GM18517 (cell line): ENCODE measurements around the gene PRRX2.
"Not testable (repeated sequence)": the region's sequence is repeated elsewhere in the genome, so short reads cannot be mapped to it uniquely, and the experiment has no call there.

ENCODE experiments used
- ATAC-seq: cut with Tn5 transposase; IDR thresholded peaks from one replicate; pipeline ENCODE4 v1.9.1; 2021; ENCODE audit warnings: mild to moderate bottlenecking, moderate library complexity; ENCODE audit not compliant: unreplicated experiment

The PRRX2 gene

GRCh38 chr9:129755151-129755550, 89.7 kb downstream of the PRRX2 start:
- ATAC-seq = no peak

DNA sequence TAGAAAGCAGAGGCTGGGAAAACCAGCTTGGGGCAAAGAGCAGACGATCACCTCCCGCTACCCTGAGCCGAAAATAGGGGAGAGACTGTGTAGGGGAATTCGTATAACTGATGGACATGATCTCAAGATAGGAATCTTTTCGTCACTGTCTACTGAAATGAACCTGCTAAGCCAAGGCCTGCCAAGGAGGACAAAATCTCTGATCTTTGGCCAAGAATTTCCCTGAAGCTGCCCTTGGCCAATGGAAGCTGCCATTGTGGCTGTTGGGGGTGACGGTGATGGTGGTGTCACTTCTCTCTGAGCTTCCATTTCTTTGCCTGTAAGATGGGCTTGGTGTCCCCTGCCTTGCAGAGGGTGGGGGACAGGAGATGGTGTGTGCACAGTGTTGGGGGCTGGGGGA, 90.7 kb downstream of the PRRX2 start:
- no peak for ATAC-seq

GRCh38 chr9:129757045-129757444, 91.6 kb downstream of the PRRX2 start:
- ATAC-seq = no peak

DNA sequence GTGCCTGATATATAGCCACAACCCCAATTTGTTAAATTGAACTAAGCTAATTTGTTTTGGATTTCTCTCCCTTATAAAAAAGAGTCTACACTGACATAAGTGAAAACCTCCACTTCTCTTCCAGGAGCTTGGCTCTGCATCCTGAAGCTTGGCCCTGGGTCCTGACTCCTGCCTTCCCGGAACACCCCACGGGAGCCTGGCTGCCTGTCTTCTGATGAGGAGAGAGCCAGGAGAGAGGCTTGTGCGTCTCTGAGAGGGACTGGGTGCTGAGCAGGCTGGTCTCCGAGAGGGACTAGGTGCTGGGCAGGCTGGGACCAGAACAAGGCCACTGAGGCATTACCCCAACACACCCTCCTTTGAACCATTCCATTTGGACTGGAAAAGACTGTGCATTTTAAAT, 93.9 kb downstream of the PRRX2 start:
- no peak for ATAC-seq

DNA sequence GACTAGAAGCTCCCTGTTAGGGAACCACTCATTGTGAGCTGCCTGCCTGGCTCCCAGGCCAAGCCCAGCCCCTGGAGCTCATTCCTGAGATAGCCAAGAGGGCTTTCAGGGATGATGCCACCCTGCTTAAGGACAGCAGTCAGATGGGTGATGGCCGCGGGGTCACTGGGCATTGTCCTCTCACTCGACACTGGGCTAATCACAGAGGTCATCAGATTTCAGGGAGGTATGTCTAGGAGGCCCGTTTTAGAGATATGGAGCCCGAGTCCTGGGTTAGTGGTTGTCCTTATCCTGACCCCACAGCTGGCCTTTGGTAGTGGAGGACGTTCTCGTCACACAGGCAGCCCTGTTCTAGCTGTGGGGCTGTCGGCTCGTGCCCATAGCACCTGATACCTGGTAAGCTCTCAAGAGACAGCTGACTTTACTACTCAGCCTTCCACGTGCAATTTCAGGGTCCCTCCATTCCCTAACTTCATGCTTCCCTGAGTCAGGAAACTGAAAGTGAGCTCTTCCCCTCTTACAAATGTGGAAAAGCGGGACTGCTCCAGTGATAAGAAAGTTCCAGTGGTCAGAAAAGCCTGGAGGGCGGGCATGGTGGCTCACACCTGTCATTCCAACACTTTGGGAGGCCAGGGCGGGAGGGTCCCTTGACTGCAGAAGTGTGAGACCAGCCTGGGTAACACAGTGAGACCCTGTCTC, 94.5 kb downstream of the PRRX2 start:
- ATAC-seq = no peak

- not testable (repeated sequence) for ATAC-seq
Measured at GRCh38 chr9:129760784-129761183, 95.3 kb downstream of the PRRX2 start.

- ATAC-seq = no peak
Measured at GRCh38 chr9:129761293-129761900, 96.0 kb downstream of the PRRX2 start.

DNA sequence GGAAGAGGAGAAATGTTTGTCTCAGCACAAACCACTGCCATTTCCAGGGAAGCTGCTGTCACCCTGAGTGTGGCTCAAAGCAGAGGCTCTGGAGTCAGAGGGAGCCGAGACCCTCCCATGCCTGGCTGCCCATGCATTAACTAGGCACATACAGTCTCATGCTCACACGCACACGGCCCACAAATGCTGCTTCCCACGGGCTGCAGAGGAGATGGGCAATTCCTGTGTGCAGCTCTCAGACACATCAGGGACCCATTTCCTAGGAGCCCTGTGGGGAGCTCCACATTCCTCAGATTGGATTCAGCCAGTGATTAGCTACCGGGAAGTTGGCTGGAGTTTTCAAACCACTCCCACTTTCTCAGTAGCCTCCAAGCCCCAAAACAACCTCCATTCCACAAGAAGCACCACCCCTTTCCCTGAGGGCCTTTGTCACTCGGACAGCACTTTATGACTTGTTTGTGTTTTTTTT, 96.5 kb downstream of the PRRX2 start:
- no peak for ATAC-seq

- not testable (repeated sequence) for ATAC-seq
Measured at GRCh38 chr9:129762370-129762984, 97.0 kb downstream of the PRRX2 start.

DNA sequence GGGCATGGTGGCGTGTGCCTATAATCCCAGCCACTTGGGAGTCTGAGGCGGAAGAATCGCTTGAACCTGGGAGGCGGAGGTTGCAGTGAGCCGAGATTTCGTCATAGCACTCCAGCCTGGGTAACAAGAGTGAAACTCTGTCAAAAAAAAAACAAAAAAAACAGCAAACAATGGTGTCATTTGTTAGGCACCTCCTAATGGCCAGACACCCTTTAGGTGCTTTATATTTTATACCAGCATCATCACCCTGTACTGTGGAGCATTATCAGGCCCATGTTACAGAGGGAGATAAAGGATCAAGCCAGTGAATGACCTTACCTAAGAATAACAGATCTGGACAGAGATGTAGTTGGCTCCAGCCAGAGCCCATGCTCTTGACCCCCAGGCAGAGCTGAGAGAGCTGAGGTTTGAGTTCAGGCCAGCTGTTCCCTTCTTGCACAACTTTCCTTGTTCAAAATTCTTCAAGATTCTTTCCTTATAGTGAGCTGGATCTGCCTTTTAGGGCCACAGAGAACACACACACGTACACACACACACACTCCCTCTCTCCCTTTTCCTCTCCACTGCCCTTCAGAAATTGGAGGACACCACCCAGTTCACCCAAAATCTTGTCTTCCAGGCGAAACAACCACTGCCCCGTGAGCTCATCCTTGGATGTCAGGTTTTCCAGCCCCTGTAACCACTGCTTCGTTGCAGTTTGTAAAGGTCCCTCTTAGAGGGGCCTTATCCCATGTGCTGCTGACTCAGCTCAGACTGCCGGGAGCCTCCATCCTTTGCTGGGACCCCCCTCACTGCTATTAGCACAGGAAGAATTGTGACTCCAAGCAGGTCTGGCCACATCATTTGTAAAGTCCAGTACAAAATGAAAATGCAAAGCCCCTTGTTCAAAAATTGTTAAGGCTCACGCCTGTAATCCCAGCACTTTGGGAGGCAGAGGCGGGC, 97.8 kb downstream of the PRRX2 start:
- no peak for ATAC-seq

- no peak for ATAC-seq
Measured at GRCh38 chr9:129765764-129766317, 100.4 kb downstream of the PRRX2 start.

- no peak for ATAC-seq
Measured at GRCh38 chr9:129768486-129768885, 103.0 kb downstream of the PRRX2 start.

- no peak for ATAC-seq
Measured at GRCh38 chr9:129769669-129770068, 104.2 kb downstream of the PRRX2 start.

GRCh38 chr9:129770741-129771140, 105.3 kb downstream of the PRRX2 start:
- no peak for ATAC-seq
